Liver (tissue), 9 donors: Measurements from ENCODE around the gene SMIM1. TPM values are rescaled to one million over a fixed set of nuclear protein-coding genes. Genes with fewer than 3 reads are reported as not detected.
"Not testable (repeated sequence)": the region's sequence is repeated elsewhere in the genome, so short reads cannot be mapped to it uniquely, and the experiment has no call there.

ENCODE experiments used
- DNase-seq: peaks from one replicate; pipeline ENCODE4 v3.0.0-alpha.2; 2017; ENCODE audit warnings: low spot score
- H3K27ac ChIP-seq, 2 donors: one replicate each; pipeline ENCODE4 v1.7.0; 2013; ENCODE audit warnings: inconsistent platforms in 2 of 2, low read length in 2 of 2, control low read depth in 1 of 2, low read depth in 1 of 2, mild to moderate bottlenecking in 1 of 2
- H3K27me3 ChIP-seq, 4 donors: one replicate each; pipeline versions ENCODE4 v1.6.1 to v1.7.0; 2013; ENCODE audit warnings: low read length in 3 of 4, inconsistent platforms in 1 of 4, mild to moderate bottlenecking in 1 of 4, moderate library complexity in 1 of 4; ENCODE audit not compliant: control insufficient read depth in 4 of 4, insufficient read depth in 4 of 4
- H3K36me3 ChIP-seq, 4 donors: one replicate each; pipeline versions ENCODE4 v1.6.1 to v1.7.0; 2013; ENCODE audit warnings: low read length in 3 of 4, mild to moderate bottlenecking in 3 of 4, low read depth in 1 of 4, moderate library complexity in 1 of 4; ENCODE audit not compliant: control insufficient read depth in 4 of 4, insufficient read depth in 3 of 4
- H3K4me1 ChIP-seq, 4 donors: one replicate each; pipeline versions ENCODE4 v1.6.1 to v1.7.0; 2013; ENCODE audit warnings: low read length in 3 of 4, mild to moderate bottlenecking in 3 of 4, moderate library complexity in 1 of 4; ENCODE audit not compliant: control insufficient read depth in 4 of 4, insufficient read depth in 4 of 4
- H3K4me3 ChIP-seq, 3 donors: one replicate each; pipeline versions ENCODE4 v1.6.1 to v1.7.0; 2013; ENCODE audit warnings: low read length in 3 of 3, control low read depth in 1 of 3, low read depth in 1 of 3, mild to moderate bottlenecking in 1 of 3
- H3K9ac ChIP-seq, 2 donors: one replicate each; pipeline ENCODE4 v1.7.0; 2013; ENCODE audit warnings: low read length in 2 of 2, mild to moderate bottlenecking in 2 of 2, moderate library complexity in 2 of 2, control low read depth in 1 of 2, low read depth in 1 of 2
- H3K9me3 ChIP-seq, 4 donors: one replicate each; pipeline versions ENCODE4 v1.6.1 to v1.7.0; 2013; ENCODE audit warnings: low read length in 3 of 4; ENCODE audit not compliant: control insufficient read depth in 4 of 4
- EGR1 ChIP-seq, 2 donors: IDR thresholded peaks; 2 replicates each; pipeline ENCODE4 v1.6.1; 2016 to 2018; ENCODE audit warnings: antibody characterized with exemption in 2 of 2, low read depth in 2 of 2
- FOXA1 ChIP-seq: IDR thresholded peaks from 2 replicates; pipeline ENCODE4 v1.6.1; 2016; ENCODE audit warnings: antibody characterized with exemption
- GABPA ChIP-seq, 2 donors: IDR thresholded peaks in 1 of 2; conservative IDR thresholded peaks in 1 of 2; 2 replicates each; pipeline ENCODE4 v1.6.1; 2016; ENCODE audit warnings: antibody characterized with exemption in 2 of 2, mild to moderate bottlenecking in 1 of 2, moderate library complexity in 1 of 2
- HNF4A ChIP-seq, 2 donors: conservative IDR thresholded peaks; 2 replicates each; pipeline ENCODE4 v1.6.1; 2016; ENCODE audit warnings: antibody characterized with exemption in 2 of 2, mild to moderate bottlenecking in 2 of 2
- HNF4G ChIP-seq: IDR thresholded peaks from 2 replicates; pipeline ENCODE4 v1.6.1; 2016; ENCODE audit warnings: antibody characterized with exemption
- JUND ChIP-seq, 2 donors: IDR thresholded peaks; 2 replicates each; pipeline ENCODE4 v1.6.1; 2016; ENCODE audit warnings: antibody characterized with exemption in 2 of 2
- NR2F2 ChIP-seq: IDR thresholded peaks from 2 replicates; pipeline ENCODE4 v1.6.1; 2016; ENCODE audit warnings: antibody characterized with exemption
- RAD21 ChIP-seq, 2 donors: IDR thresholded peaks; 2 replicates each; pipeline ENCODE4 v1.6.1; 2016; ENCODE audit warnings: antibody characterized with exemption in 2 of 2, mild to moderate bottlenecking in 2 of 2
- RXRA ChIP-seq, 2 donors: IDR thresholded peaks; 2 replicates each; pipeline ENCODE4 v1.6.1; 2017 to 2018; ENCODE audit warnings: antibody characterized with exemption in 2 of 2, mild to moderate bottlenecking in 1 of 2
- TAF1 ChIP-seq: conservative IDR thresholded peaks from 2 replicates; pipeline ENCODE4 v1.6.1; 2016; ENCODE audit warnings: antibody characterized with exemption, mild to moderate bottlenecking
- WGBS: extraction: QIAGEN DNeasy Blood & Tissue Kit; methylation state at CpG from one replicate; pipeline ENCODE4 v1.1.7; 2013; 5-methylcytosine and 5-hydroxymethylcytosine counted together
- polyA plus RNA-seq, 2 donors: library from polyadenylated mRNA; stranded (reverse) in 1 of 2; unstranded in 1 of 2; fragments of 200-250 nt in 1 of 2; fragments of >200 nt in 1 of 2; fragmentation: Nextera tagmentation in 1 of 2; extraction: Ambion mirVana in 1 of 2; gene quantifications; one replicate each; pipeline versions ENCODE4 v1.2.1 to v1.2.3, GENCODE V29; 2013 to 2015
- total RNA-seq, 2 donors: library from RNA; depleted of rRNA; stranded (reverse); fragments of >200 nt; gene quantifications; one replicate each; pipeline ENCODE4 v1.2.3, GENCODE V29; 2014
- TF ChIP-seq, protein P1 (sequence below): IDR thresholded peaks from 2 replicates; pipeline ENCODE4 v1.6.1; 2016; ENCODE audit warnings: antibody characterized with exemption
- TF ChIP-seq, protein P2 (sequence below): IDR thresholded peaks from 2 replicates; pipeline ENCODE4 v1.6.1; 2016; ENCODE audit warnings: antibody characterized with exemption
- TF ChIP-seq, protein P3 (sequence below): IDR thresholded peaks from 2 replicates; pipeline ENCODE4 v1.6.1; 2016; ENCODE audit warnings: antibody characterized with exemption, mild to moderate bottlenecking
- donor health status: healthy.
- donor health status: healthy.
- donor health status: healthy.
- donor health status: healthy.
- donor health status: healthy.

SMIM1 gene
- total and polyA plus RNA-seq, 4 donors, result 1.8 to 82.9 (median 10.3) TPM

DNA sequence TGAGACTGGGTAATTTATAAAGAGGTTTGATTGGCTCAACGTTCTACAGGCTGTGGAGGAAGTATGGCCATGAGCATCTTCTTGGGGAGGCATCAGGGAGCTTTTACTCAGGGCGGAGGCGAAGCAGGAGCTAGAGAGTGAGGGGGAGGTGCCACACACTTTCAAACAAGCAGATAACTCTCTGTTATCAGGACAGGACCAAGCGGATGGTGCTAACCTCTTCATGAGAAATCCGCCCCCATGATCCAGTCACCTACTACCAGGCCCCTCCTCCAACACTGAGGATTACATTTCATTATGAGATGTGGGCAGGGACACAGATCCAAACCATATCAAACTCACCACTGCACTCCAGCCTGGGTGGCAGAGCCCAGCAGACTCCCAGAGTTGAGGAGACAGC, 35.2 kb downstream of the SMIM1 start:
- Histone ChIP-seq H3K4me3 (no peak overlapping the region), H3K9me3 (no peaks in the 10 kb centered on the region), H3K36me3 (no peaks in the 10 kb centered on the region), H3K9ac (no peak overlapping the region), H3K4me1 (no peaks in the 10 kb centered on the region), H3K27ac (no peak overlapping the region), H3K27me3 (peaks cover 0 to 4% (median 0%) of the 10 kb centered on the region in 4 donors)
- TF ChIP-seq GABPA (IDR thresholded peaks at IDR 0.05 in 1 of 2, conservative IDR thresholded peaks at IDR 0.05 in 1 of 2), result no peak
- no peak for TF ChIP-seq RXRA (IDR thresholded peaks at IDR 0.05)
- TF ChIP-seq, protein P1, sequence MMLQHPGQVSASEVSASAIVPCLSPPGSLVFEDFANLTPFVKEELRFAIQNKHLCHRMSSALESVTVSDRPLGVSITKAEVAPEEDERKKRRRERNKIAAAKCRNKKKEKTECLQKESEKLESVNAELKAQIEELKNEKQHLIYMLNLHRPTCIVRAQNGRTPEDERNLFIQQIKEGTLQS, result no peak
- TF ChIP-seq EGR1 (IDR thresholded peaks at IDR 0.05; ENCODE audit: low read depth in 2 of 2), result no peak
- no peak for TF ChIP-seq HNF4A (conservative IDR thresholded peaks at IDR 0.05)
- TF ChIP-seq, protein P2, sequence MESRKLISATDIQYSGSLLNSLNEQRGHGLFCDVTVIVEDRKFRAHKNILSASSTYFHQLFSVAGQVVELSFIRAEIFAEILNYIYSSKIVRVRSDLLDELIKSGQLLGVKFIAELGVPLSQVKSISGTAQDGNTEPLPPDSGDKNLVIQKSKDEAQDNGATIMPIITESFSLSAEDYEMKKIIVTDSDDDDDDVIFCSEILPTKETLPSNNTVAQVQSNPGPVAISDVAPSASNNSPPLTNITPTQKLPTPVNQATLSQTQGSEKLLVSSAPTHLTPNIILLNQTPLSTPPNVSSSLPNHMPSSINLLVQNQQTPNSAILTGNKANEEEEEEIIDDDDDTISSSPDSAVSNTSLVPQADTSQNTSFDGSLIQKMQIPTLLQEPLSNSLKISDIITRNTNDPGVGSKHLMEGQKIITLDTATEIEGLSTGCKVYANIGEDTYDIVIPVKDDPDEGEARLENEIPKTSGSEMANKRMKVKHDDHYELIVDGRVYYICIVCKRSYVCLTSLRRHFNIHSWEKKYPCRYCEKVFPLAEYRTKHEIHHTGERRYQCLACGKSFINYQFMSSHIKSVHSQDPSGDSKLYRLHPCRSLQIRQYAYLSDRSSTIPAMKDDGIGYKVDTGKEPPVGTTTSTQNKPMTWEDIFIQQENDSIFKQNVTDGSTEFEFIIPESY, result no peak
- TF ChIP-seq, protein P3, sequence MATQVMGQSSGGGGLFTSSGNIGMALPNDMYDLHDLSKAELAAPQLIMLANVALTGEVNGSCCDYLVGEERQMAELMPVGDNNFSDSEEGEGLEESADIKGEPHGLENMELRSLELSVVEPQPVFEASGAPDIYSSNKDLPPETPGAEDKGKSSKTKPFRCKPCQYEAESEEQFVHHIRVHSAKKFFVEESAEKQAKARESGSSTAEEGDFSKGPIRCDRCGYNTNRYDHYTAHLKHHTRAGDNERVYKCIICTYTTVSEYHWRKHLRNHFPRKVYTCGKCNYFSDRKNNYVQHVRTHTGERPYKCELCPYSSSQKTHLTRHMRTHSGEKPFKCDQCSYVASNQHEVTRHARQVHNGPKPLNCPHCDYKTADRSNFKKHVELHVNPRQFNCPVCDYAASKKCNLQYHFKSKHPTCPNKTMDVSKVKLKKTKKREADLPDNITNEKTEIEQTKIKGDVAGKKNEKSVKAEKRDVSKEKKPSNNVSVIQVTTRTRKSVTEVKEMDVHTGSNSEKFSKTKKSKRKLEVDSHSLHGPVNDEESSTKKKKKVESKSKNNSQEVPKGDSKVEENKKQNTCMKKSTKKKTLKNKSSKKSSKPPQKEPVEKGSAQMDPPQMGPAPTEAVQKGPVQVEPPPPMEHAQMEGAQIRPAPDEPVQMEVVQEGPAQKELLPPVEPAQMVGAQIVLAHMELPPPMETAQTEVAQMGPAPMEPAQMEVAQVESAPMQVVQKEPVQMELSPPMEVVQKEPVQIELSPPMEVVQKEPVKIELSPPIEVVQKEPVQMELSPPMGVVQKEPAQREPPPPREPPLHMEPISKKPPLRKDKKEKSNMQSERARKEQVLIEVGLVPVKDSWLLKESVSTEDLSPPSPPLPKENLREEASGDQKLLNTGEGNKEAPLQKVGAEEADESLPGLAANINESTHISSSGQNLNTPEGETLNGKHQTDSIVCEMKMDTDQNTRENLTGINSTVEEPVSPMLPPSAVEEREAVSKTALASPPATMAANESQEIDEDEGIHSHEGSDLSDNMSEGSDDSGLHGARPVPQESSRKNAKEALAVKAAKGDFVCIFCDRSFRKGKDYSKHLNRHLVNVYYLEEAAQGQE, result no peak
- TF ChIP-seq FOXA1, result no peak
- TF ChIP-seq JUND (IDR thresholded peaks at IDR 0.05), result no peak
- TF ChIP-seq NR2F2, result no peak
- no peak for TF ChIP-seq HNF4G
- no peak for TF ChIP-seq RAD21 (IDR thresholded peaks at IDR 0.05)
- no peak for DNase-seq
- WGBS, result 84% methylated on average over 5 of the region's 5 CpGs

DNA sequence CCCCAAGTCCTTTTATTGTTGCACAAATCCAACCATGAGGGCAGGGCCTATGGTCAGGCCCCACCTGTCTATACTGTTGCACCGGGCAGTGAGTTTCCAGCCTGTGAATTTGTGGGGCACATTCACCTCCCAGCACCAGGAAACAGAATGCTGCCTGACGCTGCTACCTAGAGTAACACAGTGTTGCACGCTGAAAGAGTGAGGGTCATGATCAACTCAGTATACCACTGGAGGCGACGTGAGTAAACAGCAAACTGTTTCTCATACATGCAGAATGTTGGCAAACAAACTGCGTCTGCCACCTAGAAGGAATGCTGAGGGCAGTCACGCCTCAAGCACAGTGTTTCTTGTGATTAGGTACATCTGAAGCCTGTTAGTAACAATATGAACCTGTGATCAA, 37.1 kb downstream of the SMIM1 start:
- Histone ChIP-seq H3K4me1 (no peaks in the 10 kb centered on the region), H3K9me3 (no peaks in the 10 kb centered on the region), H3K27ac (no peak overlapping the region), H3K36me3 (peaks cover under 1 to 7% (median 4%) of the 10 kb centered on the region in 4 donors), H3K9ac (no peak overlapping the region), H3K27me3 (no peaks in the 10 kb centered on the region), H3K4me3 (no peak overlapping the region)
- TF ChIP-seq, protein P2, result no peak
- TF ChIP-seq, protein P3, result no peak
- TF ChIP-seq NR2F2 (no peak), TAF1 (no peak), RXRA (IDR thresholded peaks at IDR 0.05) (no peak)
- TF ChIP-seq, protein P1, result no peak
- DNase-seq, result no peak
- WGBS, result 76% methylated on average over 7 of the region's 7 CpGs

DNA sequence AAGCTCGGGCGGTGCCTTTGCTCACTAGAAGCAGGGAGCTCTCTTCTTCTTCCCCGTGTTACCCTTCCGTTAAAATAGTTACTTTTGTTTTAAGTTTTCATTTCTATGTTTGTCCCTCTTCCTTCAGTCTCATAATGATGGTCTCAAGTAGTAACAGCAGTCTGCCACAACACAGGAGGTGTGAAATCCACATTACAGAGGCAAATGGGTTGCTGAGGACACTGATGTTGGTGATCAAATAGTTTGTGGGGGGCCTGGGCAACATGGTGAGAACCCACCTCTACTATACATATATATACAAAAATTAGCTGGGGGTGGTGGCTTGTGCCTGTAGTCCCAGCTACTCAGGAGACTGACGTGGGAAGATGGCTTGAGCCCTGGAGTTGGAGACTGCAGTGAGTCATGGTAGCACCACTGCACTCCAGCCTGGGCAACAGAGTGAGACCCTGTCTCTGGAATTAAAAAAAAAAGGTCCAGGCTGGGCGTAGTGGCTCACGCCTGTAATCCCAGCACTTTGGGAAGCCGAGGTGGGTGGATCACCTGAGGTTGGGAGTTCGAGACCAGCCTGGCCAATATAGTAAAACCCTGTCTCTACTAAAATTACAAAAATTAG, 37.7 kb downstream of the SMIM1 start:
- WGBS, result 83% methylated on average over 9 of the region's 9 CpGs
- H3K4me1 ChIP-seq, H3K9me3 ChIP-seq, H3K27ac ChIP-seq, DNase-seq, H3K4me3 ChIP-seq, H3K9ac ChIP-seq, H3K27me3 ChIP-seq: not testable (repeated sequence)
- peaks cover 3 to 13% (median 8%) of the 10 kb centered on the region in 4 donors for H3K36me3 ChIP-seq
